ENCODE measurements around the gene HM13. TPM values are rescaled to one million over a fixed set of nuclear protein-coding genes. Genes with fewer than 3 reads are reported as not detected.

HM13 gene
- total and polyA plus RNA-seq, 2 of the 13 experiments (the other 11 are each of a cell fraction or from before 2014, with no cell fraction given), result 118 to 243 TPM

DNA sequence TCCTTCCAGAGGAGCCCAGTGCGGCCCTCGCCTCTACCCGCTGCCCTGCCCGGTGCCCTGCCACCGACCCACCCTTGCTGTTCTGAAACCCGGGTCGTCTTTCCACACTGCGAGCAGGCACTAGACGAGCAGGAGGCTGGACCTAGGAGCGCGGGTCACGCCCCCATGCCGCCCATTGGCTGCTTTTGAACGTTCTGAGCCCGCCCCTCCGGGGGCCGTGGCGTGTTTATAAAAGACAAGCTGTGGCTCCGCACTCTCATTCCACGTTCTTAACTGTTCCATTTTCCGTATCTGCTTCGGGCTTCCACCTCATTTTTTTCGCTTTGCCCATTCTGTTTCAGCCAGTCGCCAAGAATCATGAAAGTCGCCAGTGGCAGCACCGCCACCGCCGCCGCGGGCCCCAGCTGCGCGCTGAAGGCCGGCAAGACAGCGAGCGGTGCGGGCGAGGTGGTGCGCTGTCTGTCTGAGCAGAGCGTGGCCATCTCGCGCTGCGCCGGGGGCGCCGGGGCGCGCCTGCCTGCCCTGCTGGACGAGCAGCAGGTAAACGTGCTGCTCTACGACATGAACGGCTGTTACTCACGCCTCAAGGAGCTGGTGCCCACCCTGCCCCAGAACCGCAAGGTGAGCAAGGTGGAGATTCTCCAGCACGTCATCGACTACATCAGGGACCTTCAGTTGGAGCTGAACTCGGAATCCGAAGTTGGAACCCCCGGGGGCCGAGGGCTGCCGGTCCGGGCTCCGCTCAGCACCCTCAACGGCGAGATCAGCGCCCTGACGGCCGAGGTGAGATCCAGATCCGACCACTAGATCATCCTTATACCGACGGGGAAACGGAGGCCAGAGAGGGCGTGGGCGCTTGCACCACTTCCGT lies 91.0 kb downstream of the HM13 start, which contains the start of gene ID1 (continued):
- TF ChIP-seq, protein P1, sequence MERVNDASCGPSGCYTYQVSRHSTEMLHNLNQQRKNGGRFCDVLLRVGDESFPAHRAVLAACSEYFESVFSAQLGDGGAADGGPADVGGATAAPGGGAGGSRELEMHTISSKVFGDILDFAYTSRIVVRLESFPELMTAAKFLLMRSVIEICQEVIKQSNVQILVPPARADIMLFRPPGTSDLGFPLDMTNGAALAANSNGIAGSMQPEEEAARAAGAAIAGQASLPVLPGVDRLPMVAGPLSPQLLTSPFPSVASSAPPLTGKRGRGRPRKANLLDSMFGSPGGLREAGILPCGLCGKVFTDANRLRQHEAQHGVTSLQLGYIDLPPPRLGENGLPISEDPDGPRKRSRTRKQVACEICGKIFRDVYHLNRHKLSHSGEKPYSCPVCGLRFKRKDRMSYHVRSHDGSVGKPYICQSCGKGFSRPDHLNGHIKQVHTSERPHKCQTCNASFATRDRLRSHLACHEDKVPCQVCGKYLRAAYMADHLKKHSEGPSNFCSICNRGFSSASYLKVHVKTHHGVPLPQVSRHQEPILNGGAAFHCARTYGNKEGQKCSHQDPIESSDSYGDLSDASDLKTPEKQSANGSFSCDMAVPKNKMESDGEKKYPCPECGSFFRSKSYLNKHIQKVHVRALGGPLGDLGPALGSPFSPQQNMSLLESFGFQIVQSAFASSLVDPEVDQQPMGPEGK (CRISPR knock-in tag; IDR thresholded peaks at IDR 0.05), result peak; percentile 68; the same call in 1 of the 2 replicates
- TF ChIP-seq AHDC1 (CRISPR knock-in tag; IDR thresholded peaks at IDR 0.05; ENCODE audit: borderline replicate concordance) (peak; percentile 73; the same call in 1 of the 2 replicates), DPF2 (CRISPR knock-in tag; IDR thresholded peaks at IDR 0.05; ENCODE audit: borderline replicate concordance, low read depth) (no peak; the same call in 1 of the 2 replicates), SOX5 (CRISPR knock-in tag; IDR thresholded peaks at IDR 0.05; ENCODE audit: borderline replicate concordance) (peak; percentile 72), ZBTB26 (CRISPR knock-in tag; IDR thresholded peaks at IDR 0.05; ENCODE audit: borderline replicate concordance) (peak; percentile 72), ZFY (CRISPR knock-in tag; IDR thresholded peaks at IDR 0.05) (peak; percentile 78), ARNTL (CRISPR knock-in tag; IDR thresholded peaks at IDR 0.05) (peak; percentile 93), ZNF577 (CRISPR knock-in tag; IDR thresholded peaks at IDR 0.05; ENCODE audit: borderline replicate concordance, low read depth) (peak; percentile 78), ZNF784 (CRISPR knock-in tag; IDR thresholded peaks at IDR 0.05; ENCODE audit: borderline replicate concordance) (peak; percentile 66), ZNF503 (CRISPR knock-in tag; IDR thresholded peaks at IDR 0.05) (peak; percentile 84)
- TF ChIP-seq, protein P2, sequence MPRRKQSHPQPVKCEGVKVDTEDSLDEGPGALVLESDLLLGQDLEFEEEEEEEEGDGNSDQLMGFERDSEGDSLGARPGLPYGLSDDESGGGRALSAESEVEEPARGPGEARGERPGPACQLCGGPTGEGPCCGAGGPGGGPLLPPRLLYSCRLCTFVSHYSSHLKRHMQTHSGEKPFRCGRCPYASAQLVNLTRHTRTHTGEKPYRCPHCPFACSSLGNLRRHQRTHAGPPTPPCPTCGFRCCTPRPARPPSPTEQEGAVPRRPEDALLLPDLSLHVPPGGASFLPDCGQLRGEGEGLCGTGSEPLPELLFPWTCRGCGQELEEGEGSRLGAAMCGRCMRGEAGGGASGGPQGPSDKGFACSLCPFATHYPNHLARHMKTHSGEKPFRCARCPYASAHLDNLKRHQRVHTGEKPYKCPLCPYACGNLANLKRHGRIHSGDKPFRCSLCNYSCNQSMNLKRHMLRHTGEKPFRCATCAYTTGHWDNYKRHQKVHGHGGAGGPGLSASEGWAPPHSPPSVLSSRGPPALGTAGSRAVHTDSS (CRISPR knock-in tag; conservative IDR thresholded peaks at IDR 0.05), result no peak; the same call in 1 of the 2 replicates

Measured in HepG2 (cell line).